Immature natural killer cell (primary cell): ENCODE data around the gene FGGY. TPM values are rescaled to one million over a fixed set of nuclear protein-coding genes. Genes with fewer than 3 reads are reported as not detected.

Experiments
- DNase-seq, 3 donors: peaks; one replicate each; pipeline ENCODE4 v3.0.0; 2022; ENCODE audit warnings: mixed read lengths in 1 of 3
- H3K27ac Mint-ChIP-seq, 6 donors: one replicate each; pipeline ENCODE4 v1.8.0; 2020; ENCODE audit warnings: mixed read lengths in 6 of 6, mild to moderate bottlenecking in 5 of 6, inconsistent platforms in 4 of 6, moderate library complexity in 3 of 6
- H3K27me3 Mint-ChIP-seq, 3 donors: one replicate each; pipeline ENCODE4 v1.8.0; 2020 to 2021; ENCODE audit warnings: low read depth in 3 of 3, mild to moderate bottlenecking in 3 of 3, mixed read lengths in 3 of 3, moderate library complexity in 3 of 3, inconsistent platforms in 1 of 3
- H3K36me3 Mint-ChIP-seq, 3 donors: one replicate each; pipeline ENCODE4 v1.8.0; 2020; ENCODE audit warnings: mixed read lengths in 3 of 3, inconsistent platforms in 2 of 3, mild to moderate bottlenecking in 2 of 3
- H3K4me1 Mint-ChIP-seq, 2 donors: one replicate each; pipeline ENCODE4 v1.8.0; 2020; ENCODE audit warnings: inconsistent platforms in 2 of 2, mild to moderate bottlenecking in 2 of 2, mixed read lengths in 2 of 2, moderate library complexity in 1 of 2
- H3K4me3 Mint-ChIP-seq, 5 donors: one replicate each; pipeline ENCODE4 v1.8.0; 2020; ENCODE audit warnings: mild to moderate bottlenecking in 5 of 5, mixed read lengths in 5 of 5, inconsistent platforms in 3 of 5, moderate library complexity in 3 of 5
- H3K9me3 Mint-ChIP-seq, 6 donors: one replicate each; pipeline ENCODE4 v1.8.0; 2020; ENCODE audit warnings: mild to moderate bottlenecking in 6 of 6, mixed read lengths in 6 of 6, inconsistent platforms in 4 of 6, moderate library complexity in 3 of 6
- polyA plus RNA-seq, 3 donors: library from polyadenylated mRNA; unstranded; fragments of 300-500 nt; fragmentation: Illumina TruSeq; gene quantifications; one replicate each; pipeline ENCODE4 v1.2.3, GENCODE V29; 2021

The FGGY gene
- polyA plus RNA-seq, 3 donors from 2014 or later, result 4.0 to 8.4 (median 5.1) TPM

DNA sequence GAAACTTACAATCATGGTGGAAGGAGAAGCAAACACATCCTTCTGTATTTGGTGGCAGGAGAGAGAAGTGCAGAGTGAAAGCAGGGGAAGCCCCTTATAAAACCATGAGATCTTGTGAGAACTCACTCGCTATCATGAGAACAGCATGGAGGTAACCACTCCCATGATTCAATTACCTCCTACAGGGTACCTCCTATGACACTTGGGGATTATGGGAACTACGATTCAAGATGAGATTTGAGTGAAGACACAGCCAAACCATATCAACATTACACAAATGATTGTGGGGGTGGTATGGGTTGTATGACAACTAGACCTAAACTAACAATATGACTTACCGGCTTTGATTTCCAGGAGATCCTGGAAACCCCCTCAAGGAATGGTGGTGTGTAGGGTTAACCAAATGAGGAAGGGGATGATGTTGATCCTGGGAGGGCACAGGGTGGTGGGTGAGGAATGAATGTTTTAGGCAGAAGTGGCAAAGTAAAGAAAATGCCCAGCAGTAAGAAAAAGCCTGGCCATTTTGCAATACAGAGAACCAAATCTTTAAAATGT, 80.5 kb downstream of the FGGY start:
- Mint-ChIP-seq H3K9me3 (no peaks in the 10 kb centered on the region), H3K36me3 (peaks cover 0 to 28% (median 6%) of the 10 kb centered on the region in 3 donors), H3K4me1 (peaks cover 0 to 6% of the 10 kb centered on the region in 2 donors), H3K4me3 (no peak overlapping the region), H3K27ac (no peak overlapping the region), H3K27me3 (peaks cover 0 to 3% (median 0%) of the 10 kb centered on the region in 3 donors)
- no peak for DNase-seq

DNA sequence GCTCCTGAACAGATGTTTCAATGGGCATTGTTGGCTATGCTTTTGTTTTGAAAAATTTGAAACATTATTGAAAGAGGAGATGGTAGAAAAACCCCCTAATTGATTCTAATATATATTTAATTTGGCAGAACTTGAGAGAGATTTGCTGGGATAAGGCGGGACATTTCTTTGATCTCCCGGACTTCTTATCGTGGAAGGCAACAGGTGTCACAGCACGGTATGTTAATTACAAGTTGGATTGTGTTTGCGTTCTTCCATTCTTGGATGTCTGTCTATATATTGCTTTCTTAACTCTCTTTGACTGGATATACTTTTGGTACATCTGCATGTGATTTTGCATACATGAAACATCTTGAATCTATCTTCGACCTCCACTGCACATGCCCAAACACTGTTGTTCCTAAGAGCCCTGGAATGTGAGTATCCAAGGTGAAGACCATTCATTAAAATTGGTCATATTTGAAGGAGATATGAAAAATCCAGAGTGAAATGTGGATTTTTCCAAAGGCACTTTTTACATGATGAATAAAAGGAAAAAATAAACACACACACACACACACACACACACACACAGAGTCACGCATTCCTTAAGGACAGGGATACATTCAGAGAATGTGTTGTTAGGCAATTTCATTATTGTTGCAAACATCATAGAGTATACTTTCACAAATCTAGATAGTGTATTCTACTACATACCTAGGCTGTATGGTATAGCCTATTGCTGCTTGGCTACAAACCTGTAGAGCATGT, 81.9 kb downstream of the FGGY start:
- peaks cover 0 to 39% (median 6%) of the 10 kb centered on the region in 3 donors for H3K36me3 Mint-ChIP-seq
- no peak for DNase-seq
- H3K9me3 Mint-ChIP-seq, result no peaks in the 10 kb centered on the region
- no peak overlapping the region for H3K4me3 Mint-ChIP-seq
- no peak overlapping the region for H3K27ac Mint-ChIP-seq
- H3K4me1 Mint-ChIP-seq, result peaks cover 0 to 6% of the 10 kb centered on the region in 2 donors
- peaks cover 0 to 3% (median 0%) of the 10 kb centered on the region in 3 donors for H3K27me3 Mint-ChIP-seq

DNA sequence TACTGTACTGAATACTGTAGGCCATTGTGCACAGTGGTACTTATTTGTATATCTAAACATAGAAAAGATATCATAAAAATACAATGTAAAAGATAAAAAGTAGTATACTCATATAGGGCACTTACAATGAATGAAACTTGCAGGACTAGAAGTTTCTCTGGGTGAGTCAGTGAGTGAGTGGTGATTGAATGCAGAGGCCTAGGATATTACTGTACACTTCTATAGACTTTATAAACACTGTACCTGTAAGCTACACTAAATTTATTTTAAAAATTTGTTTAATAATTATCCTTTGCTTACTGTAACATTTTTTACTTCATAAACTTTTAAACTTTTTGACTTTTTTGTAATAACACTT, 82.5 kb downstream of the FGGY start:
- no peaks in the 10 kb centered on the region for H3K9me3 Mint-ChIP-seq
- peaks cover 0 to 39% (median 6%) of the 10 kb centered on the region in 3 donors for H3K36me3 Mint-ChIP-seq
- DNase-seq, result no peak
- H3K27ac Mint-ChIP-seq, result no peak overlapping the region
- no peak overlapping the region for H3K4me3 Mint-ChIP-seq
- H3K27me3 Mint-ChIP-seq, result peaks cover 0 to 3% (median 0%) of the 10 kb centered on the region in 3 donors
- H3K4me1 Mint-ChIP-seq, result peaks cover 0 to 6% of the 10 kb centered on the region in 2 donors

DNA sequence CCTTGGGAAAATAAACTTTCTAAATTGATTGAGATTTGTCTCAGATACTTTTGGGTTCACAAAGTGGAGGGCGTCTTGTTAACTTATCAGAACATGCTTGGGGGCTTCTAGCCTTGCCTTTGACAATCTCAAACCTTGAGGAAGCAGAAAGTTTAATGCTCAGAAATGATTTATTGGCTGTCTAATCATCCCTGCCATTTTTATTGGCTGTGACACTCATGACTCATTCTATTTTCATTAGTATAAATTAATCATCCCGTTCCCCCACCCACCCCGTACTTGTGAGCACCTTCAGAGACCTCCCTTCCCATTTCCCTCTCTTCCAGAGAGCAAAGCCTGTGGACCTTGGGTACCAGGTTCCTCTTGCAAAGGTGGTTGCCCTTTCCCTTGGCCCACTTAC, 87.1 kb downstream of the FGGY start:
- Mint-ChIP-seq H3K4me1 (peaks cover 0 to 8% of the 10 kb centered on the region in 2 donors), H3K27me3 (no peaks in the 10 kb centered on the region), H3K27ac (no peak overlapping the region), H3K36me3 (peaks cover 0 to 23% (median 3%) of the 10 kb centered on the region in 3 donors), H3K4me3 (no peak overlapping the region), H3K9me3 (no peaks in the 10 kb centered on the region)
- no peak for DNase-seq

DNA sequence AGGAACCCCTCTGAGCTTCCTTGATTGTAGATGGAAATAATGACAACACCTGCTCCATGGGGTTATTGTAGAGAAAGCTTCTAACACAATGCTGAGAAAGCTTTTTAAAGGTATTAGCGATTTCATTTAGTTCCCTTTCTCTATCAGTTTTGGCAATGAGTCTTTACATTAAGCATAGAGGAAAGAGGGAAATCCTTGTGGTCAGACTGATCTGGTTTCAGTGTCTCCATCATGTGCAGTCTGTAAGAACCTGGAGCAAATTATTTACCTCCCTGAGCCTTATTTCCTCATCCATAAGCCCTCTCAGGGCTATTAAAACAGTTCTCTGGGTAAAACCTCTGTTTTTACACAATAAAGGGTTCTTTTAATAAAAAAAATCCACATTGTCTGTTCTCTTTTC, 87.5 kb downstream of the FGGY start:
- no peaks in the 10 kb centered on the region for H3K9me3 Mint-ChIP-seq
- peaks cover 0 to 23% (median 3%) of the 10 kb centered on the region in 3 donors for H3K36me3 Mint-ChIP-seq
- H3K4me3 Mint-ChIP-seq, result no peak overlapping the region
- no peak for DNase-seq
- H3K27me3 Mint-ChIP-seq, result no peaks in the 10 kb centered on the region
- H3K27ac Mint-ChIP-seq, result no peak overlapping the region
- H3K4me1 Mint-ChIP-seq, result peaks cover 0 to 8% of the 10 kb centered on the region in 2 donors

DNA sequence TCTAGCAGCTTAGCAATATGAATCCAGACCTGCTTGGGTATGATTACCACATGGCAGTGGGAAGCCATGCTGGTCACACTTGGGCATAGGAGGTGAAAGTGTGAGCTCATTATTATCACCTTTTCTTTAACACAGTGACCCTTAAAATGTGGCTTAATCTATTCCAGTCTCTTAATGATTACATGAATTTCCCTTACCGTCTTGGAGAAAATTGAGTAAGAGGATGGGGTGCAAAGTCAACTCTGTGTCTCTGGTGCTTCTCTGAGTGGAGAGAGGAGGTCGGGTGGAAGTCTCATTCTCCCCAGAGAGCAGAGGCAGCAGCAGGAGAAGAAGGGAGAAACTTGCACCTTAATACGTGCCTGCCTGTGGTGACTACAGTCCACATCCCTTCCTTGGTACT, 91.3 kb downstream of the FGGY start:
- H3K4me1 Mint-ChIP-seq, result peaks cover 8 to 20% of the 10 kb centered on the region in 2 donors
- H3K36me3 Mint-ChIP-seq, result peaks cover 0 to 7% (median 0%) of the 10 kb centered on the region in 3 donors
- no peak overlapping the region for H3K4me3 Mint-ChIP-seq
- H3K27me3 Mint-ChIP-seq, result peaks cover 0 to 2% (median 0%) of the 10 kb centered on the region in 3 donors
- H3K27ac Mint-ChIP-seq, result no peak overlapping the region
- no peaks in the 10 kb centered on the region for H3K9me3 Mint-ChIP-seq
- DNase-seq, result no peak

DNA sequence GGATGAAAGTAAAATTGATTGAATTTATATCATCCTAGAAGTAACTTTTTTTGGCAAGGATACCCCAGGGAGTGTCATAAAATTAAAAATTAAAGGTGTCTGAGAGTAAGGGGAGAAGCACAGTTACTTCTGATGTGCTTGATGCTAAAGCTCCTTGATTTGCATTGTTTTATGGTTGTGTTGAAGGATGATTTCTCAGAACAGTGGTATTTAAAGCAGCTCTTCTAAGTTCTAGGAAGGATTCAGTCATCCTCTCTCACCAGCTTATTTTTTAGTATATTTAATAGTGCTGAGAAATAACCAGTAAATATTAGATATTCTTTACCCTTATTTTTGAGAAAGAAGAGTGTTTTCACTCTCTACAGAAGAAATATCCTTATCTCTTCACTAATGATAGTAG, 93.0 kb downstream of the FGGY start:
- H3K27me3 Mint-ChIP-seq, result peaks cover 0 to 2% (median 0%) of the 10 kb centered on the region in 3 donors
- H3K4me3 Mint-ChIP-seq, result no peak overlapping the region
- H3K27ac Mint-ChIP-seq, result no peak overlapping the region
- no peak for DNase-seq
- H3K36me3 Mint-ChIP-seq, result peaks cover 0 to 5% (median 0%) of the 10 kb centered on the region in 3 donors
- peaks cover 8 to 20% of the 10 kb centered on the region in 2 donors for H3K4me1 Mint-ChIP-seq
- H3K9me3 Mint-ChIP-seq, result no peaks in the 10 kb centered on the region

DNA sequence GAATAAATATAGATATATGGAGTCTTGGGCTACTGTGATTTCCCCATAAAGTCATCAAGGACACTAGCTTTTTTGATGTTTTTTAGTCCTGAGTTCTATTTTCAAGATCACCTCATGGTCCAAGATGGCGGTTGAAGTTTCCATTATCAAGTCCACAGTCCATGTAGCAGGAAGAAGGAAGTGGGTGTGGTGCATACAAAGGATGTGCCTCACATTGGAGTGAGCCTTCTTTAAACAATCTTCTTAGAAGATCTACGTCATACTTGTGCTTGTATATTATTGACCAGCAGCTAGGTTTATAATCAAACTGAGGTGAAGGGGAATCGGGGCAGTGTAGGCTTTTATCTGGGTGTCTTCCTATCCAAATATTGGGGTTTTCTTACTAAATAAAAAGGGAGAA, 93.4 kb downstream of the FGGY start:
- H3K4me1 Mint-ChIP-seq, result peaks cover 8 to 20% of the 10 kb centered on the region in 2 donors
- peaks cover 0 to 10% (median 0%) of the 10 kb centered on the region in 3 donors for H3K36me3 Mint-ChIP-seq
- H3K27ac Mint-ChIP-seq, result no peak overlapping the region
- no peak overlapping the region for H3K4me3 Mint-ChIP-seq
- H3K9me3 Mint-ChIP-seq, result no peaks in the 10 kb centered on the region
- peaks cover 0 to 2% (median 0%) of the 10 kb centered on the region in 3 donors for H3K27me3 Mint-ChIP-seq
- no peak for DNase-seq

DNA sequence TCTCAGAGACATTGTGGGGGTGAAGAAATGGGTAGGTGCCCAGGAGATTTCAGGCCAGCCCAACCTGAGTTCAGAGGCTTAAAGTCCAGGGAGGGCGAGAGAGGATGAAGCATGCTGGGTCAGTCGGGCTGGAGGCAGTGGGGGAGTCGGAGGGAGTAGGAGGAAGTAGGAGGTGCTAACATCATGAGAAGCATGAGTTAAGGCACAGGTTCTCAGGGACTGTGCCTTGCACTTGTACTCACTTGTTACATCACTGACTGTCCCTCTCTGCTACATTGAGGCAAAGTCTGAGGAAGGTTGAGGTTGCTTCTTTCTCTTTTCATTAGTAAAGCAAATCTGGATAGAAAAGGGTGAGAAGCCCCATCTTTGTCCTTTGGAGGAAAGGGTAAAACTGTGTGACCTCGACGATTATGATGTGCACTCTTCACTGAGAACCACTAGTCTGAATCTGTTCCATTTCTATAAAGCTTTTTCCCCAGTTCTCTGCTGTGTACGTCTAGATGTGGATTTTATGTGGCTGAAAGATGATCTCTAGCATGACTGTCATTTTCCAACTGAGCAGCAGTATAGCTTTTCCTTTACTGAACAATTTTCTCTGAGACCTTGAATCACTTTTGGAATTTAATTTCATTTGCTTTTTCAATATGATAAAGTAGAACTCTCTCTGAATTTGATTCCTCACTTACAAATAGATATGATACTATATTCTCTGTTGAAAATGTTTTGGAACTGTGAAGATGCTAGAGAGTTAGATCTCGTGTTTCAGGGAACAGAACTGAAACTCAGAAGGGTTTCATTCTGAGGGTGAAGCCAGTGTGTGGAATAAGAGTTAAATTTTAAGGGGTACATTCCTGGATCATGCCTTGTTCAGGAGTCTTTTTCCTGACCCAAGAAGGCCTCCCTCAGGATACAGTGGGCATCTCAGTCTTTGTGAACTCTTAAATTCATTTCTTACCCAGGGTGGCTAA, 94.6 kb downstream of the FGGY start:
- DNase-seq, result no peak
- Mint-ChIP-seq H3K27ac (no peak overlapping the region), H3K9me3 (no peaks in the 10 kb centered on the region), H3K4me1 (peaks cover 8 to 20% of the 10 kb centered on the region in 2 donors), H3K36me3 (peaks cover 0 to 11% (median 0%) of the 10 kb centered on the region in 3 donors), H3K4me3 (no peak overlapping the region), H3K27me3 (peaks cover 0 to 2% (median 0%) of the 10 kb centered on the region in 3 donors)

DNA sequence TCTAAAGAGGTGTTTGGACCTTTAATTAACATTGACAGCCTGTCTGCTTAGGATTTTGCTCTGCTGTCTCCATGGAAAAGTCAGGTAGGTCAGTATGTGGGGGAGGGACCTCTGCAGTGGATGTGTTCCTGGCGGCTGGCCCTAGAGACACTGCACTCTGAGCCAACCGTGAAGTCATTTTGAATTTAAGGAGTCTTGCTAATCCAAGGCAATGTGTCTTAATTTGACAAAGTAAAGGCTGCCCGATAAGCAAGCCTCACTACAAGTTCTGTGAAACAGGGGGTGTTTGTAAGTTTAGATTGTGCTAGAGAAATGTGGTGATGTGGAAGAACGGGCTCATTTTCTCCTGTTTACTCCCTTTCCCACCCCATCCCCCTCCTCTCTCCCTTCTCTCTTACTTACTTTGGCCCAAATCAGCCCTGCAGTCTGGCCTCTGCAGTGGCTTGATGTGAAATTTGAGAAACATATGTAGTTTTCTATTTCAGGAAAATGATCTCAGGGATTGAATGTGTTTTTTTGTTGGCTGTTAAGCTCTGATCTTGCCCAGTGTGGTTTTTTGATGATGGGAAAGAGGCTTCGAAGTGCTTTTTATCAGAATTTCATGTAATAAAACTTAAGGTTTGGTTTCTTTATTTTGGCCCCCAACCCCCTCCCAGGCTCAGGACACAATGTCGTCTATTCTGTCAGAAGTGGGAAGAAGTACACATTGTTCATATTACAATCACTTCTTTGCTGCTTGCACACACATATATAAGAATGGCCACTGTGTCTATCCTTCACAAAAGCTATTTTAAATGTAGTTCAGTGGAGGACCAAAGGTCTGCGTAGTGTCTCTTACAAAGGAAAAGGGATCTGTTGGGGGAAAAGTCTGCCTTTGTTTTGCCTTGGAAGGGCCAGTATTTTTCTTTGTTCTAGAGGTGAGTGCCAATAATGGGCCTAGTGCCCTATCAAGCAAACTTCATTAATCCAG, 96.6 kb downstream of the FGGY start:
- Mint-ChIP-seq H3K4me1 (peaks cover 8 to 18% of the 10 kb centered on the region in 2 donors), H3K27me3 (peaks cover 0 to 2% (median 0%) of the 10 kb centered on the region in 3 donors), H3K9me3 (no peaks in the 10 kb centered on the region), H3K4me3 (no peak overlapping the region), H3K27ac (no peak overlapping the region), H3K36me3 (peaks cover 0 to 14% (median 0%) of the 10 kb centered on the region in 3 donors)
- no peak for DNase-seq

DNA sequence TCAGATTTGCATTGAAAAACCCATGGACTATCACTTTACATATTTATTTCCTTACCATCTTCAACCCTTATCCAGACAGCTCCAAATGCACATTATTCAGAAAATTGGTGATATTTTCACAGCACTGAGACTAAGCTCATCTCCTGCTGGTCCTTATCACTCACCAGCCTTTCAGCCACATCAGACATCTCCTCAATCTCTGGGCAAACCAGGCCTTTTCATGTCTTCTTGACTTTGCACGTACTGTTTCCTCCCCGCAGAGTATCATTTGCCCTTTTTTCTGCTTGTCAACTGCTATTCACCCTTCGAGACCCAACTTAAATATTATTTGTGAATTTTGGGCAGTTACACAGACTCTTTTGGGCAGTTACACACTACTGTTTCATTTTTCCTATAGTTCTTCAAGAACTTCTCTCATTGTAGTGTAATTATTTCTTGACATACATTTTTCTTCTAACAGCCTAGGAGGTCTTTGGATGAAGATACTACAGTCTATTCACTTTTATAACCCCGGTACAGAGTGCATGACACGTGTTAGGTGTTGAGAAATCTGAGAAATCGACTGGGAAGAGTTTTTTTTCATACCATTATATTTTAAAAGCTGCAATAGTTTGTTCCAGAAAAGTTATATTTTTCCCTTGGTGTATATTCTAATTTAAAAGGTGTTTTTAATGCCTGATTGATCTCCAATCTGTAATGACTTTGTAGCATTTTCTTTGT, 98.0 kb downstream of the FGGY start:
- peaks cover 0 to 14% (median 0%) of the 10 kb centered on the region in 3 donors for H3K36me3 Mint-ChIP-seq
- H3K9me3 Mint-ChIP-seq, result no peaks in the 10 kb centered on the region
- no peak for DNase-seq
- peaks cover 0 to 2% (median 0%) of the 10 kb centered on the region in 3 donors for H3K27me3 Mint-ChIP-seq
- H3K4me1 Mint-ChIP-seq, result peaks cover 8 to 18% of the 10 kb centered on the region in 2 donors
- no peak overlapping the region for H3K27ac Mint-ChIP-seq
- no peak overlapping the region for H3K4me3 Mint-ChIP-seq

DNA sequence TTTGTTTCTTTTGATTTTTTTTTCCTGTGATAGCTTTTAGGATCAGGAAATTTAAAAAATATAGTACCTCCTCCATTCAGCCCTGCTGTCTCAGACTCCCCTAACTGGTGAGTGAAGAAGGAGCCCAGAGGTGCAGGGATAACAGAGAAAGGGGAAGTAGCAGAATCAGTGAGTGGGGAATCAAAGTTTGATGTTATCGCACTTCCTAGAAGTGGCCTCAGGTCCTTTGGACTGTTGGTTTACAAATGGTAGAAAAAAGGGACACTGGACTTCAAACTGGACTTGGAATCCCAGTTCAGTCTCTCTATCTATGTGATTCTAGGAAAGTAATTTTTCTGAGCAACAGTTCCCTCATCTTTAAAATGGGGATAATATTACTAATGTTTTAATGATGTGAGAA, 99.5 kb downstream of the FGGY start:
- H3K27ac Mint-ChIP-seq, result peak overlapping the region in 1 of 6 donors; percentile 41
- peaks cover 0 to 14% (median 0%) of the 10 kb centered on the region in 3 donors for H3K36me3 Mint-ChIP-seq
- DNase-seq, result no peak
- peaks cover 0 to 6% of the 10 kb centered on the region in 2 donors for H3K4me1 Mint-ChIP-seq
- H3K4me3 Mint-ChIP-seq, result no peak overlapping the region
- H3K9me3 Mint-ChIP-seq, result no peaks in the 10 kb centered on the region
- H3K27me3 Mint-ChIP-seq, result peaks cover 0 to 2% (median 0%) of the 10 kb centered on the region in 3 donors
